Measurements from ENCODE around the gene KRTCAP3. TPM values are rescaled to one million over a fixed set of nuclear protein-coding genes. Genes with fewer than 3 reads are reported as not detected.

The KRTCAP3 gene
- total and polyA plus RNA-seq, 9 of the 15 experiments (the other 6 are each of a cell fraction or from before 2014, with no cell fraction given), result 0.24 to 1.4 (median 0.73) TPM

- TF ChIP-seq SRSF1 (IDR thresholded peaks at IDR 0.05; ENCODE audit: low read depth, low read length) (no peak), CEBPB (tag; IDR thresholded peaks at IDR 0.05) (no peak), PHF8 (IDR thresholded peaks at IDR 0.05; ENCODE audit: borderline replicate concordance, low read length) (peak; percentile 60; the same call in 1 of the 2 replicates), ILK (tag; IDR thresholded peaks at IDR 0.05; ENCODE audit: borderline replicate concordance, low read depth) (no peak), MBD2 (IDR thresholded peaks at IDR 0.05; ENCODE audit: borderline replicate concordance, low read depth) (no peak; the same call in 1 of the 2 replicates), GTF2B (IDR thresholded peaks at IDR 0.05; ENCODE audit: extremely low read depth, insufficient read length) (peak; percentile 57), SUPT5H (IDR thresholded peaks at IDR 0.05) (peak; percentile 87), BCL6 (CRISPR knock-in tag; IDR thresholded peaks at IDR 0.05) (no peak), NR4A1 (CRISPR knock-in tag; IDR thresholded peaks at IDR 0.05) (no peak), NR4A1 (tag; IDR thresholded peaks at IDR 0.05) (0 out of 2 replicates have a peak, but pooled peaks have one; percentile 18), HMG20B (CRISPR knock-in tag; IDR thresholded peaks at IDR 0.05) (no peak), ZBTB7A (IDR thresholded peaks at IDR 0.05; ENCODE audit: borderline replicate concordance, control insufficient read depth, low read depth, low read length) (no peak), GTF2F1 (IDR thresholded peaks at IDR 0.05; ENCODE audit: low read depth, low read length) (no peak), ERF (CRISPR knock-in tag; IDR thresholded peaks at IDR 0.05) (no peak), MEF2A (IDR thresholded peaks at IDR 0.05; ENCODE audit: control insufficient read depth, low read depth, low read length) (no peak), SIN3A (IDR thresholded peaks at IDR 0.05; ENCODE audit: borderline replicate concordance in 2 of 2, control insufficient read depth in 1 of 2, low read depth in 2 of 2, low read length in 2 of 2) (peak; percentile 97 to 99), EZH2 (IDR thresholded peaks at IDR 0.05; ENCODE audit: borderline replicate concordance, low read depth, low read length) (no peak), AFF4 (CRISPR knock-in tag; IDR thresholded peaks at IDR 0.05) (no peak), POLR2A (conservative IDR thresholded peaks at IDR 0.05) (peak; percentile 86), NCOA4 (IDR thresholded peaks at IDR 0.05; ENCODE audit: partially characterized antibody) (no peak), E2F4 (CRISPR knock-in tag; IDR thresholded peaks at IDR 0.05; ENCODE audit: low read depth) (no peak), POLR3A (IDR thresholded peaks at IDR 0.05; ENCODE audit: borderline replicate concordance, extremely low read depth, insufficient read depth, insufficient read length) (no peak)
These were observed 47.6 kb downstream of the KRTCAP3 start, which contains the start of gene IFT172 (continued) for GRCh38 chr2:27489498-27490397.
